Nephron (organoid): ENCODE data around the gene ZNF579.
A peak's percentile ranks its signal among the peaks of the same experiment; 100 is the strongest.
"Not testable (repeated sequence)": the region's sequence is repeated elsewhere in the genome, so short reads cannot be mapped to it uniquely, and the experiment has no call there.

Source experiments
- H3K27ac Mint-ChIP-seq, 3 experiments: 2 replicates each; pipeline ENCODE4 v1.8.0; 2020; ENCODE audit warnings: mixed read lengths in 3 of 3, mild to moderate bottlenecking in 2 of 3, moderate library complexity in 1 of 3
- H3K27me3 Mint-ChIP-seq: 2 replicates; pipeline ENCODE4 v1.8.0; 2021; ENCODE audit warnings: low read depth, mild to moderate bottlenecking, moderate library complexity, mixed read lengths
- H3K36me3 Mint-ChIP-seq: 2 replicates; pipeline ENCODE4 v1.8.0; 2020; ENCODE audit warnings: low read depth, mixed read lengths
- H3K4me1 Mint-ChIP-seq: 2 replicates; pipeline ENCODE4 v1.8.0; 2020; ENCODE audit warnings: mixed read lengths
- H3K4me3 Mint-ChIP-seq, 3 experiments: 2 replicates each; pipeline ENCODE4 v1.8.0; 2020; ENCODE audit warnings: mild to moderate bottlenecking in 3 of 3, mixed read lengths in 3 of 3, moderate library complexity in 2 of 3
- H3K9me3 Mint-ChIP-seq: 2 replicates; pipeline ENCODE4 v1.8.0; 2020; ENCODE audit warnings: mixed read lengths
- TF ChIP-seq, protein P1 (sequence below), 3 experiments: fragments of 200-600 bp; sonication (generic); IDR thresholded peaks; one replicate each; pipeline ENCODE4 v1.5.0; 2021; ENCODE audit warnings: antibody characterized with exemption in 3 of 3; ENCODE audit not compliant: unreplicated experiment in 3 of 3

The ZNF579 gene

DNA sequence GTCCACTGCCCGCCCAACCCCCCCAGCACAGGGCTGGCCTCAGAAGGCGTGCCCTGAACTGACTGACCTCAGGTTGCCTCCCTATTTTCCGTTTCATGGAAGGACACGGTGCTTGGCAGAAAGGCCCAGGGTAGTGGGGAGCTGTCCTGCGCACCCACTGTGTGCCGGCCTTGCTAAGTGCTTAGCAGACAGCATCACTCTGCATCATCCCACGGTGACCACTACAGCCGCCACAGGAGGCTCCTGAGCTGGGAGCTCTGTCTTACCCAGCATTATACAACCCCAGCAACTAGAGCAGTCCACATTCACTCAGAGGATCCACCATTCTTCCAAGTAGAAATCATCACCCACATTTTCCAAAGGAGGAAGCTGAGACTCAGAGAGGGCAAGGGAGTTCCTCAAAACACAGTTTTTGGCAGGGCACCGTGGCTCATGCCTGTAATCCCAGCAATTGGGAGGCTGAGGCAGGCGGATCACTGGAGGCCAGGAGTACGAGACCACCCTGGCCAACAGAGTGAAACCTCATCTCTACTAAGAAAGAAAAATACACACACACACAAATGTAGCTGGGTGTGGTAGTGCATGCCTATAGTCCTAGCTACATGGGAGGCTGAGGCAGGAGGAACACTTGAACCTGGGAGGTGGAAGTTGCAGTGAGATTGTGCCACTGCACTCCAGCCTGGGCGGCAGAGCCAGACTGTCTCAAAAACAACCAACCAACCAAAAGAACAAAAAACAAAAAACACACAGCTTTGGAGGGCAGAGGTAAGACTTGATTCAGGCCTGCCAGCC, 45.3 kb downstream of the ZNF579 start:
- TF ChIP-seq, protein P1, sequence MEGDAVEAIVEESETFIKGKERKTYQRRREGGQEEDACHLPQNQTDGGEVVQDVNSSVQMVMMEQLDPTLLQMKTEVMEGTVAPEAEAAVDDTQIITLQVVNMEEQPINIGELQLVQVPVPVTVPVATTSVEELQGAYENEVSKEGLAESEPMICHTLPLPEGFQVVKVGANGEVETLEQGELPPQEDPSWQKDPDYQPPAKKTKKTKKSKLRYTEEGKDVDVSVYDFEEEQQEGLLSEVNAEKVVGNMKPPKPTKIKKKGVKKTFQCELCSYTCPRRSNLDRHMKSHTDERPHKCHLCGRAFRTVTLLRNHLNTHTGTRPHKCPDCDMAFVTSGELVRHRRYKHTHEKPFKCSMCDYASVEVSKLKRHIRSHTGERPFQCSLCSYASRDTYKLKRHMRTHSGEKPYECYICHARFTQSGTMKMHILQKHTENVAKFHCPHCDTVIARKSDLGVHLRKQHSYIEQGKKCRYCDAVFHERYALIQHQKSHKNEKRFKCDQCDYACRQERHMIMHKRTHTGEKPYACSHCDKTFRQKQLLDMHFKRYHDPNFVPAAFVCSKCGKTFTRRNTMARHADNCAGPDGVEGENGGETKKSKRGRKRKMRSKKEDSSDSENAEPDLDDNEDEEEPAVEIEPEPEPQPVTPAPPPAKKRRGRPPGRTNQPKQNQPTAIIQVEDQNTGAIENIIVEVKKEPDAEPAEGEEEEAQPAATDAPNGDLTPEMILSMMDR (IDR thresholded peaks at IDR 0.05; ENCODE audit: unreplicated experiment in 3 of 3), result no peak
- no peaks in the 10 kb centered on the region for H3K27me3 Mint-ChIP-seq
- no peaks in the 10 kb centered on the region for H3K36me3 Mint-ChIP-seq
- H3K27ac Mint-ChIP-seq, result peak overlapping the region in 2 of 3 experiments; percentile 59 to 69
- H3K9me3 Mint-ChIP-seq, result no peaks in the 10 kb centered on the region
- H3K4me3 Mint-ChIP-seq, result peak overlapping the region in 1 of 3 experiments; percentile 8
- peaks cover 7% of the 10 kb centered on the region for H3K4me1 Mint-ChIP-seq

DNA sequence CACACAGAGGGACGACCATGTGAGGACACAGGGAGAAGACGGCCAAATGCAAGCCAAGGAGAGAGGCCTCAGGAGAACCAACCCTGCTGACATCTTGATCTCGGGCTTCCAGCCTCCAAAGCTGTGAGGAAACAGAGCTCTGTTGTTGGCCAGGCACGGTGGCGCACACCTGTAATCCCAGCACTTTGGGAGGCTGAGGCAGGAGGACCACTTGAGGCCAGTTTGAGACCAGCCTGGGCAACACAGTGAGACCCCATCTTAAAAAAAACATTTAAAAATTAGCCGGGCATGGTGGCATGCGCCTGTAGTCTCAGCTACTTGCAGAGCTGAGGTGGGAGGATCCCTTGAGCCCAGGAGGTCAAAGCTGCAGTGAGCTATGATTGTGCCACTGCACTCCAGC, 46.4 kb downstream of the ZNF579 start:
- not testable (repeated sequence) for H3K27ac Mint-ChIP-seq, H3K36me3 Mint-ChIP-seq, H3K4me3 Mint-ChIP-seq, H3K4me1 Mint-ChIP-seq, H3K9me3 Mint-ChIP-seq, H3K27me3 Mint-ChIP-seq

DNA sequence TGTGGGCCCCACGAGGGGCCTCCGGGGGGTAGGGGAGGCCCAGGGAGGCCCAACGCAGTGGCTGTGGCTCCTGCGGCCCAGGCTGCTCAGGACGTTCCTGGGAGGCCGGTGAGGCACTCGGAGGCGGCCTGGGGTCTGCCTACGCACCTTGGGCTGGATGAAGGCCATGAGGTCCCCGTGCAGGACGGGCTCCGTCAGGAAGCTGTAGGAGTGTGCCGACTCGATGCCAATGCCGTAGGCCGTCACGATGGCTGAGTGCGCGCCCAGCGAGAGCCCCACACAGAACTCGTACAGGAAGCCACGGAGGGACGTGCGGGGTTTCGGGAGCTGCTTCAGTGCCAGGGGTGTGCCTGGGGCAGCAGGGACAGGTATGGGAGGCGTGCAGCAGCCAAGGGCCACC, 49.7 kb downstream of the ZNF579 start:
- Mint-ChIP-seq H3K27ac (no peak overlapping the region), H3K27me3 (no peaks in the 10 kb centered on the region), H3K36me3 (no peaks in the 10 kb centered on the region), H3K4me1 (peaks cover 7% of the 10 kb centered on the region), H3K4me3 (no peak overlapping the region), H3K9me3 (no peaks in the 10 kb centered on the region)
- TF ChIP-seq, protein P1 (IDR thresholded peaks at IDR 0.05; ENCODE audit: unreplicated experiment in 3 of 3), result no peak

DNA sequence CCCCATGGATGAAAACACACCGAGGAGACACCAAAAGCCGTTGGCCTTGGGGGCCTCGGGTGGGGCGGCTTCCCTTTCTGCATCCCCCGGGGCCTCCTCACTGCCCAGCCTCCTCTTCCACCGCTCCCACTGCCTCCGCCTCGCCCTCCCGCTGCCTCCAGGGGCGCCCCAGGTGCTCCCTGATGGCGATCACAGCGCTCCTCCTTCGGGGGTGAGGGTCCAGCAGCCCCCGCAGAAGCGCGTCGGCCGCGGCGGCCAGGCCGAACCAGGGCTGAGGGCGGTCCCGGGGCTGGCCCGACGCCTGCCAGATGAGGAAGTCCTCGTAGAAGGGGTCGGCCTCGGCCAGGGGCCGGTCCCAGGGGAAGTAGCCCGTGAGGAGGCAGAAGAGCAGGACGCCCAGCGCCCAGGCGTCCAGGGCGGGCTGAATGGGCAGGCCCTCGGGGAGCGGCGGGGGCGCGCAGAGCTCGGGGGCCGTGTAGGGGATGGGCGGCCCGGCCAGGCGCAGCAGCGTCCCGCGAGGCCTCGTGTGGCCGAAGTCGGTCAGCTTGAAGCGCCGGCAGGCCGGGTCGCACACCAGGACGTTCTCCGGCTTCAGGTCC, 50.9 kb downstream of the ZNF579 start:
- TF ChIP-seq, protein P1 (IDR thresholded peaks at IDR 0.05; ENCODE audit: unreplicated experiment in 3 of 3), result no peak
- H3K4me1 Mint-ChIP-seq, result peaks cover 7% of the 10 kb centered on the region
- peaks cover 7% of the 10 kb centered on the region for H3K27me3 Mint-ChIP-seq
- no peaks in the 10 kb centered on the region for H3K9me3 Mint-ChIP-seq
- no peak overlapping the region for H3K27ac Mint-ChIP-seq
- no peaks in the 10 kb centered on the region for H3K36me3 Mint-ChIP-seq
- no peak overlapping the region for H3K4me3 Mint-ChIP-seq

DNA sequence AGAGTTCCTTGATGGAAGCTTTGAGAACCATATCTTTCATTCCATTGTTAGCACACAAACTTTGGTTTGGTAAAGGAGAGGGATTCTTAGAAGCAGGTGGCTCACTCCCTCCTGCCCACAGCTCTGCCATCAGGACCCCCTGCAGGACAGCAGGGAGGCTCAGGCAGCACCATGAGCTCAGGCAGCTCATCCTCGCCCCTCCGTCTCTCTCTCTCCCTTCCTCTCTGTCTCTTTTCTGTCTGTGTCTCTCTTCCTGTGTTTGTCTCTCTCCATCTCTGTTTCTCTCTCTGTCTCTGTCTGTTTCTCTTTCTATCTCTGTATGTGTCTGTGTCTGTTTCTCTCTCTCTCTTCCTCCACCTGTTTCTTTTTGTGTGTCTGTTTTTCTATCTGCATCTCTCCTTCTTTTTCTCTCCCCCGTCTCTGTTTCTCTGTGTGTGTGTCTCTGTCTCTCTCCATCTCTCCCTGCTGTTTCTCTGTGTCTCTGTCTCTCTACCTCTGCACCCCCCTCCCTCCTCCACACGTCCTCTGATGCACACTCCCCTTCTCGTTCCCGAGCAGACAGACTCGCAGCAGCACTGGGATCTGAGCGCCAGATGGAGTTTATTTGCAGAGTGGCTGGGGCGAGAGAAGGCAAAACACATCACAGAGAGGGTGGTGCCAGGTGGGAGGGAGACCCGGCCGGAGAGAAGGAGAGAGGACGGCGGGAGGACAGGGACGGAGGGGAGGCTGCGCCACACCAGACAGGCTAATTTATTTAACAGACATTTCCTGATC, 52.4 kb downstream of the ZNF579 start:
- H3K4me3 Mint-ChIP-seq, result no peak overlapping the region
- H3K27me3 Mint-ChIP-seq, result peaks cover 11% of the 10 kb centered on the region
- TF ChIP-seq, protein P1 (IDR thresholded peaks at IDR 0.05; ENCODE audit: unreplicated experiment in 3 of 3), result no peak
- H3K27ac Mint-ChIP-seq, result no peak overlapping the region
- no peaks in the 10 kb centered on the region for H3K36me3 Mint-ChIP-seq
- no peaks in the 10 kb centered on the region for H3K9me3 Mint-ChIP-seq
- peaks cover 13% of the 10 kb centered on the region for H3K4me1 Mint-ChIP-seq
